RWPE2 (cell line): ENCODE measurements around the gene GTPBP6.

Experiments used
- ATAC-seq: fragments of 200-7000 bp; cut with Tn5 transposase; 3 replicates; pipeline ENCODE4 v1.9.1; 2021; ENCODE audit warnings: low read depth
- DNase-seq: peaks from one replicate; pipeline ENCODE4 v3.0.0-alpha.2; 2020; ENCODE audit warnings: low spot score
- H3K27ac ChIP-seq: fragments of 450-650 bp; 2 replicates; pipeline ENCODE4 v1.5.1; 2017; ENCODE audit warnings: mild to moderate bottlenecking; ENCODE audit not compliant: poor library complexity, severe bottlenecking
- H3K27me3 ChIP-seq: fragments of 250-450 bp; sonication (Bioruptor Pico); 2 replicates; pipeline ENCODE4 v1.5.1; 2021; ENCODE audit warnings: mild to moderate bottlenecking, moderate library complexity; ENCODE audit not compliant: insufficient read depth, poor library complexity, severe bottlenecking
- H3K36me3 ChIP-seq: fragments of 250-450 bp; sonication (Bioruptor Pico); 2 replicates; pipeline ENCODE4 v1.5.1; 2020; ENCODE audit warnings: low read depth, mild to moderate bottlenecking, moderate library complexity
- H3K4me1 ChIP-seq: fragments of 250-450 bp; sonication (Bioruptor Pico); 2 replicates; pipeline ENCODE4 v1.5.1; 2021; ENCODE audit warnings: mild to moderate bottlenecking, moderate library complexity; ENCODE audit not compliant: insufficient read depth, poor library complexity, severe bottlenecking
- H3K4me3 ChIP-seq: fragments of 250-450 bp; sonication (Bioruptor Pico); 2 replicates; pipeline ENCODE4 v1.5.1; 2021; ENCODE audit warnings: mild to moderate bottlenecking, moderate library complexity; ENCODE audit not compliant: severe bottlenecking
- H3K9me3 ChIP-seq: fragments of 250-450 bp; sonication (Bioruptor Pico); 2 replicates; pipeline ENCODE4 v1.5.1; 2021; ENCODE audit warnings: mild to moderate bottlenecking, moderate library complexity; ENCODE audit not compliant: severe bottlenecking
- CTCF ChIP-seq: fragments of 450-650 bp; IDR thresholded peaks from one replicate; pipeline ENCODE4 v1.5.1; 2017; ENCODE audit warnings: mild to moderate bottlenecking, moderate library complexity; ENCODE audit not compliant: poor library complexity, severe bottlenecking

GTPBP6 gene

GRCh38 chrX:355329-356050, 36.9 kb upstream of the GTPBP6 start:
- H3K27ac ChIP-seq, result no peak overlapping the region
- peaks cover 35% of the 10 kb centered on the region for H3K36me3 ChIP-seq

GRCh38 chrX:353566-354535, 35.3 kb upstream of the GTPBP6 start:
- peak; percentile 63 for DNase-seq
- no peak for TF ChIP-seq CTCF
- Histone ChIP-seq H3K9me3 (no peaks in the 10 kb centered on the region), H3K36me3 (peaks cover 21% of the 10 kb centered on the region), H3K4me1 (peaks cover 16% of the 10 kb centered on the region), H3K27ac (no peak overlapping the region), H3K27me3 (no peaks in the 10 kb centered on the region), H3K4me3 (no peak overlapping the region)
- no peak for ATAC-seq

More at GRCh38 chrX:355329-356050, 36.9 kb upstream of the GTPBP6 start:
- H3K4me3 ChIP-seq, result no peak overlapping the region
- peaks cover 14% of the 10 kb centered on the region for H3K9me3 ChIP-seq
- DNase-seq (peak; percentile 51), ATAC-seq (no peak)
- H3K27me3 ChIP-seq, result no peaks in the 10 kb centered on the region
- TF ChIP-seq CTCF, result no peak
- peaks cover 16% of the 10 kb centered on the region for H3K4me1 ChIP-seq

- Histone ChIP-seq H3K9me3 (no peaks in the 10 kb centered on the region), H3K27ac (no peak overlapping the region), H3K36me3 (peaks cover 21% of the 10 kb centered on the region)
Measured at GRCh38 chrX:352582-353314, 34.2 kb upstream of the GTPBP6 start.

GRCh38 chrX:352181-352580, 33.6 kb upstream of the GTPBP6 start:
- Histone ChIP-seq H3K4me3 (no peak overlapping the region), H3K27ac (no peak overlapping the region), H3K27me3 (no peaks in the 10 kb centered on the region), H3K9me3 (no peaks in the 10 kb centered on the region), H3K36me3 (peaks cover 16% of the 10 kb centered on the region), H3K4me1 (peaks cover 11% of the 10 kb centered on the region)
- ATAC-seq (no peak), DNase-seq (peak; percentile 62)
- TF ChIP-seq CTCF, result no peak

More at GRCh38 chrX:352582-353314, 34.2 kb upstream of the GTPBP6 start:
- no peak for TF ChIP-seq CTCF
- H3K4me3 ChIP-seq, result no peak overlapping the region
- DNase-seq (peak; percentile 69), ATAC-seq (no peak)
- peaks cover 16% of the 10 kb centered on the region for H3K4me1 ChIP-seq
- no peaks in the 10 kb centered on the region for H3K27me3 ChIP-seq
